GM18858 (cell line): ENCODE measurements around the gene LTF.

ENCODE experiments used
- ATAC-seq: cut with Tn5 transposase; IDR thresholded peaks from one replicate; pipeline ENCODE4 v1.9.1; 2021; ENCODE audit not compliant: unreplicated experiment

The LTF gene

DNA sequence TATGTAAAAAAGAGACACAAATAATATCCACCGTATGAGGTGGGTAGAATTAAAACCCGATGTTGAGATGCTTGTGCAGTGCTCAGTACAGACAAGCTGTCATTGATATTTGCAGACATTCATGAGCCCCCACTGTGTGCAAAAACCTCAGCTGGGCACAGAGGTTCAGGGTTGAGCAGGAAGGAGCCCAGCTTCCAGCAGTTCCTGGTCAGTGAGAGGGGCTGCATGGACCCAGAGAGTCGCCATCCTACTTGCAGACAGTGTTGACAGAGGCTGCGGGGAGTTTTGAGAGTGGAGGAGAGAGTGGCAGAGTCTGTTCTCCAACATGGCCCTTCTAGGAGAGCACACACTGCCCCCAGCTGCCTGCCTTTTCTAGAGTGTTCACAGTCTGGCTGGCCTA, 6.1 kb upstream of the LTF start:
- no peak for ATAC-seq

DNA sequence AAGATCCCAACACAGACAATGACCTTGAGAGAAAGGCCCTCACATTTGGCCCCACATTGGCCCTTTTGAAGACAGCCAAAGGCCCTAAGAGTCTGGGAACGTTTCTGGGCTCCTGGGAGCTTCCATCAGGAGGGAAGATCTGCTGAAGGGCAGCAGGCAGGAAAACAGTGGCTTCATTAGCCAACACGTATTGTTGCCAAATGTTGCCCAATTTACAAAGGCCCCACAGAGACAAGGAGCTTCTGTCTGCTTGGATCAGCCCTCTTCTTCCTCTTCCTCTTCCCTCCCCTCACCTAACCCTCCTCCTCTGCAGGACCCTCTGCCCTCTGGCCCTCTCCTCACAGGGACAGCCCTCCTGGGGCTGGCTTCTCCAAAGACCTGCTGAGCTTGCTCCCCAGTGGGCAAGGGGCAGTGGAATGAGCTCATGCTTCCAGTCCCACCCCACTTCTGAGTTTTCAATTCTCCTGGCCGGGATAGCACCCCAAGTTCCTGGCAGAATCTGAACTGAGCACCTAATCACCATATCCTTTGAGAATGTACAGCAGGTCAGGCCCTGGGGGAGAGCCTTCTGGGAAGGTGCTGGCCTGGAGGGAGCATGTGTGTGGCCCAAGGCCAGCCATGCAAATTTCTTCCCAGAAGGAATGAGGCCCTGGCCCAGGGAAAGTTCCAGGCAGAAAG, 5.1 kb upstream of the LTF start:
- ATAC-seq, result no peak

DNA sequence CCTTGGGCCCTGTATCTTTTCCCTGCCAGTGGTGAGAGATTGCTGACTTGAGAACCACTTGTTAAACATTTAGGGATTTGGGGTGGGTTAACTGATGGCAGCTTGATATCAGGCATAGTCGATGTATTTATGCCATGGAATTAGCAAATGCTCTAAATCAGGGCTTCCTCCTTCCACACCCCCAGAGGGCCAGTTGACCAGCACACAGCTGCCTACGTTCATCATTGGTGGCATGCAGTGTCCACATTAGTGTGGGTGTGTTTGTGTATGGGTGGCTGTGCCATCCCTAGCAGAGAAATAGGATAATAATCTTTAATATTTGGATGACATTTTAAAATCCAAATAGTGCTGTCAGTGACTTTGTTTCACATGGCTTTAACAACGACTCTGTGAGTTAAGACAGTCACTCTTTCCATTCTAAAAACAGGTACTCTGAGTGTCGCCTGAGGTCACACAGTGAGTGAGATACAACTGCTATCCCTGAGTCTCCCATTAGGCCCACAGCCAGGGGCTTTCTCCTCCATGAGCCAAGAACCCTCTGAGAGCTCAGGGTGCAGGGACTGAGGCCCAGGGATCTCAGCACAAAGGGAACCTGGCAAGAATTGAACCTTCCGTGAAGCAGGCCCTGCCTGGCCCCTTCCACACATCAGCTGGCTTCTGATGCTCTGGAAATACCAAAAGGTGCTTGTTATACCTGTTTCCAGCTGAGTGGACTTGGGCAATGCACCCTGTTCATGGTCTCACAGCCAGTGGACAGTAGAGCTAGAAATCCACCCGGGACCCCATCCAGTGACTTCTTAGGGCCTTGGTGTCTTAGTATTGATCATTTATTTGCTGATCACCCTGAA, 4.3 kb upstream of the LTF start:
- no peak for ATAC-seq

DNA sequence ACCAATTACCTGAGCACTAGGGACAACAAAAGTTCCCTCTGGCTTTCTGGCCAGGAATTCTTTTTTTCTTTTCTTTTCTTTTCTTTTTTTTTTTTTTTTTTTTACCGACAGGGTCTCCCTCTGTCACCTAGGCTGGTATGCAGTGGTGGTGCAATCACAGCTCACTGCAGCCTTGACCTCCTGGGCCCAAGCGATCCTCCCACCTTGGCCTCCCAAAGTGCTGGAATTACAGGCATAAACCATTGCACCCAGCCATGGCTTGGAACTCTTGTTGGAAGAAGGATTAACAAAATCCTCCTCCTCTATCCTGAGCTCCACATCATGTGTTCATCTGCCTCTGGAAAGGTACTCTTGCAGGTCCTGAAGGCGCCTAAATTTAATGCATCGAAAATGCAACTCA, 2.9 kb upstream of the LTF start:
- ATAC-seq, result no peak

DNA sequence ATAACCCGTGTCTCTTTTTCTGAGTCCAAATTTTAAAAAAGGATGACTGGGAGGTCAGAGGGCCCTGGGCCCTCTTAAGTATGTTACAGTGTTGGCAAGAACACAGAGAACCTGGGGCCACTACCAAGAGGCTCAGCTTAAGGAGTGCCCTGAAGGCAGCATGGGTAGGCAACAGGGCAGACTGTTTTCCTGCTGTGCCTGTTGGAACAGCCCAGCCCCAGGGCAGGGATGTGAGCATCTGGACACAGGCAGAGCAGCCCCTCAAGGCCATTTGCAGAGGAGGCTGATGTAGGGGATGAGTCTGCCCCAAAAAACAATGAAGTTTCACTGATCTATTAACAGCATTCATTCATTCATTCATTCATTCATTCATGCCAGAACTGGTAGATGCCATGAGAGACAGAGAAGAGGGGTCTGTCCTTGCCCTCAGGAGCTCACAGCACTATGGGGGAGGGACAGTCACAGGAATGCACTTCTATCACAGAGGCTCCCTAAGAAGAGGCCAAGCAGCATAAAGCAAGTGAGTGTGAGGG, 2.2 kb upstream of the LTF start:
- no peak for ATAC-seq

DNA sequence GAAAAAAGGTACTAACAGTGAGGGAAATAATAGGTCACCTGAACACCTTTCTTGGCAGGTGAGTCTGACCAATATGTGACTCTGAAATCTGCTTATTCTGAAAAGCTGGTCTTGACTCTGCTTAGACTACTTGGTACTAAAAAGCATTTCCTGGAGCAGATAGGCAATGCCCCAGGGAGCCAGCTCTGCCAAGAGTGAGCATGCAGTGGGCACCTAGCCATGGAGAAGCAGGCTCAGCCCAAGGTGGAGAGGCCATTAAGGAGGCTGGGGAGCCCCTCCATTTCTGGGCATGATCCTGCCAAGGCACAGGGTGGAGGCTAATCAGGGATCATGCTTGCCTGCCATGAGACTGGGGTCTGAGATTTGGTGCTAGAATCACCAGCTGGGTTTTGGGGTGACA, 1.6 kb upstream of the LTF start:
- ATAC-seq, result no peak

DNA sequence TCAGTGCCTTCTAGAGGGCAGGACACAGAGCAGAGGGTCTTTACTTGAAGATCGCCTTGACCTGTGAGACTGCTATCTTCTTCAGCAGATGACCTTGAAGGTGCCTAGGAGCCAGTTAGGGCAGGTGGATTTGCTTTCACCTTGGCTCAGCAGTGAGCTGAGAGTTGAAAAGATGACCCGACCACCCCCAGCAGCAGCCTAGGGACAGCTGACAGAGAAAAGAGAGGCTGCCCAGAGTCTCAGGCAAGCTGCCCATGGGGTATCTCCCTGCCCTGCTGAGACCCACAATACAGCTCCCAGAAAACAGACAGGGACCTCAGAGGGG, 453 bp upstream of the LTF start:
- ATAC-seq, result no peak

DNA sequence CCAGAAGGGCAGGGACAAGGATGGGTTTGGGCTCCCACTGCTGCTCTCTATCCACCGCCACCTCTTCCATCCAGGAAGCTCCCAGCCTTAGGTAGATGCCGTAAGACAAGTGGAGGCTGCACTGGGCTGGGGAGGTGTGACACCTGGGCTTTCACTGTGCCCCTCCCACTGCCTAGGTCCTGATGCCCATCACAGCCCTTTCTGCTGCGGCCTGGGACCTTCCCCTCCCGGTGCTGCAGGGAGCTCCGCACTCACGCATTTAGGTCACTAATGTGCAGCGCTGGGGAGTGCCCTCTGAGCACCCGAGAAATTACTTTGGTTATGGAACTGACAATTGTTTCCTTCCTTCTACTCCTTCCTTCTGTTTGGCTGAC, 850 bp downstream of the LTF start:
- ATAC-seq, result no peak

DNA sequence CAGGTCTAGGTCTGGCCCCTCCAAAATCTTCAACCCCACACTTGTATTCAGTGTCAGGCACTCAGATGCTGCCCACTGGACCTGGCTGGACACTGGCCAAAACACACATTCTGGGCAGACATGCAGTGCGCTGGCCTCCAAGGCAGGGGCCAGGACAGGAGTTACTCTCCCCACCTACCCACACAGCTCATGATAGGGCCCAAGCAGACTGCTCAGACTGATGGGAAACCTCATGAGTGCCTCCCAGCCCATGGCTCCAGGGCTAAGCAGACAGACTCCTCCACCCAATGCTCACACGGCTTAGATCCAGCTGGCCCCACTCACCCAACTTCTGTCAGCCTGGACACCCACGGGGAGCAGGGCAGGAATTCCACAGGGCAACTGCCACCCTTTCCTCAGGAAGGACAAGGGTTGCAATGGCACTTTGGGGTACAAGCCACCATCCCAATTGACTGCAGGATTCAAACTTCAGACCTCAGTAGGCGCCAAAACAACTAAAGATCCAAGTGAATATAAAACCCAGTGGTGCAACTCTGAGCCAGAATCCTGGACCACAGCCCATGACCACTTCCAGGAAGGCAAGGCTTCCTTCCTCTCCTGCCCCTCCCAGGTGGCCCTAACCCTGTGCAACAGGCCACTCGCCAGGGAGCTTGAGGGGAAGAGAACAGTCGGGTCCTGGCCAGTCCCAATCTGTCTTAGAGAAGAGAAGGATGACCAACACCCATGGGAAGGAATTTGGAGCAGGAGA, 1.4 kb downstream of the LTF start:
- no peak for ATAC-seq

DNA sequence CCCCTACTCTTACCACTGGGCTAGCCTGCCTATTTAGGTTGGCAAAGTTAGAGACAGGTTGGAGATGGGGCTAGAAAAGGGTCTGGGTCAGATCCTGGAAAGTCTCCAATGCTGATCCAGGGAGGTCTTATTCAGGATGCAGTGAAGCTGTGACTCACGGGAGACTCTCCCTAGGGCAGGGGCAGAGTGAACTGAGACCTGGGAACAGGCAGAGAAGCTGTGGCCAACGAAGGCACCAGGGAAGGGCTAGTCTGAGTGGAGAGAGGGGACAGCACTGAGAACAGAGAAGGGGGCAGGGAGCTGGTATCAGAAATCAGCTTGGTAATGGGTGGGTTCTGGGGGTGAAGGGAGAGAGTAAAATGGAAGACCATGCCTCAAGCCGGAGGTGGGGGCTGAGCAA, 2.2 kb downstream of the LTF start:
- no peak for ATAC-seq

DNA sequence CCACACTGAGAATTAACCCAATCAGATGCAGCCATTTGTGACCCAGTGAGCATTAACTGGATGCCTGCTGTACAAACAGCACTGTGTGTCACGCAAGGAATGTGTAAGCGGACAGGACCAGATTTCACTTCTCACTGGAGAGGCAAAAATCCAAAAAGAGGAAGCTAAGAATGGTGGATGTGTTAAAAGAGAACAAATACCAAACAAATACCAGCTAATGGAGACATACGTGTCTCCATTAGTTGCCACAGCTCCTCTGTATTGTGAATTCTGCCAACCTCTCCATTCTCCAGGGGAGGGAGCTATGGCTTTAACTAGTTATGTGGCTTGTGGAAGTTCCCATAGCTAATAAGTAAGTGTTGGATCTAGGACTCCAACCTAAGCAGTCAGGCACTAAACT, 2.6 kb downstream of the LTF start:
- ATAC-seq, result no peak

DNA sequence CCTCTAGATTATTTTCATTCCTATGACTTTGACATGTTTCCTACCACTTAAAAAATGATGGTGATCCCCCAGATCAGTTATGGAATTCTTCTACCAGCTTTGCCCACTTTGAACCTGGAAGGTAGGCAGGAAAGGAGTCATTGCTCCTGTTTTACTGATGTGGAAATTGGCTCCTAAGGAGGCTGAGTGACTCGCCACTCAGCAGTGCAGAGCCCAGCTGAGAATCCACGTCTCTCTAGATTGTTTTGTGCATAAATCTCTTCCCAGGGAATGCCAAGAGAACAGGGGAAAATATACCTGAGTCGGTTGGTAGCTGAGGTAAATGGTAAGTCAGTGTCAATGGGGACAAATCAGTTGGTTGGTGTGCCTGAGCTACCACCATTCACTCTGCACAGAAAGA, 4.7 kb downstream of the LTF start:
- ATAC-seq, result no peak

DNA sequence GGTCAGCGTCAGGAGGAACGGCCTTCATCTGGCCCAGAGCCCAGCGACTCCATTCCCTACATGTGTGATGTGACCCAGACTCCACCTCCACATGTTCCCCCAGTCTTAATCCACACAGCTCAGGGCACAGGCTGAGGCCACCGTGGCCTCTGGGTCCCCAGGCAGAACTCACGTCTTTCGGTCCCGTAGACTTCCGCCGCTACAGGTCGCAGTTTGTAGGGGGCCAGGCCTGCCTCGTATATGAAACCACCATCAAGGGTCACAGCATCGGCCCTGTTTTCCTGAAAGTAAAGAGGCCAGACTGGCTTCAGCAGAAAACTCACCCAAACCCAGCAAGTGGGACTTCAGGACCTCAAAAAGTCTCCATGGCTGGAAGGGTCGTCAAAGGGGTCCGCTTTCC, 8.6 kb downstream of the LTF start:
- ATAC-seq, result no peak

DNA sequence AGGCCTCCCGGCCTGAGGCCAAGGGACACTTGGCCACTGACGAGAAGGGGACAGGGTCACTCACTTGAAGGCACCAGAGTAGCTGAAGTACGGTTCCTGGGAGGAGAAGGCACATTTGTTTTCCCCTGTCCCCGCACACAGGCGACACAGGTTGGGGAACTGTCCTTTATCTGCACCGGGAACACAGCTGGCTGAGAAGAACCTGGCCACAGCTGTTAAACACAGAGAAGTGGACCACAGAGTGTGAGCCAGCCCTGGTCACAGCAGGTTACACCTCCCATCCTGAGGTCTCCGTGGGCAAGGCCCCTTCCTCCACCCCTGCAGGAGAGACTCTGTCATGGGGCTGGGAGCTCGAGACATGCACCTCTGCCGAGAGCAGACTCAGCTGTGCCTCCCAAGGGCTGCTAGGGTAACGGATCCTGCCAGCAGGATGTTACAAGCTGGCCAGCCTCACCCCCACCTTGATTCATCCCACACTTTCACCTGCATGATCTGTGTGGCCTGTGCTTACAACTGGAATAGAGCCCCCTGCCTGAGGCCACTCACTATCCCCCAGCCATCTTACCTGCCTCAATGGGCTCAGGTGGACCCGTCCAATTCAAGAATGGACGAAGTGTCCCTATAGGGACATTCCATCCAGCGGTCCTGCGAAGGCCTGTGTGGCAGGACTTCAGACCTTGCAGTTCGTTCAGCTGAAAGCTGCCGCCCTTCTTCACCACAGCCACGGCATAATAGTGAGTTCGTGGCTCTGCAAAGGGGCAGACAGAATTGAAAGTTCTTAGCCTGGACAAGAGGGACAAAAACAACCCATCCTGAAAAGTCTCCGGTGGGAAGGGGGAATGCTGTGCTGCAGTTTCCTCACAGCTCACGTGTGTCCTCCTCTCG, 9.2 kb downstream of the LTF start:
- ATAC-seq, result no peak

DNA sequence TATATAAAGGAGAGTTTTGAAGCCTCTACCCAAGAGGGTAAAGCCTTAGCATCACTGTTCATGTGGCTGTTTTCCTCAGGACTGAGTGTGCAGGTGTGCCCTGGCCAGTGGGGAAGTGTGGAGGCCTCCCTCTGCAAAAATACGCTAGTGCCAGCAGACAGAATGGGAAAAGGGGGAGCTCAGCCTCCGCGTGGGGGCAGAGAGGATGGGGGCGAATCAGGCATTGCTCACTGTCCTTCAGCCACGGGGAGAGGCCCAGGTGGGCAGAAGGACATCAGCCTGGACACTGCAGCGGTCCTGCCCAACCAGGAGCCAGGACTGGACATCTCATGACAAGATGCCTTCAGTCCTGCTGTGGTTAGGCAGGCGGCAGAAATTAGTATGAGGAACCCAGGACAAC, 10.1 kb downstream of the LTF start:
- no peak for ATAC-seq

DNA sequence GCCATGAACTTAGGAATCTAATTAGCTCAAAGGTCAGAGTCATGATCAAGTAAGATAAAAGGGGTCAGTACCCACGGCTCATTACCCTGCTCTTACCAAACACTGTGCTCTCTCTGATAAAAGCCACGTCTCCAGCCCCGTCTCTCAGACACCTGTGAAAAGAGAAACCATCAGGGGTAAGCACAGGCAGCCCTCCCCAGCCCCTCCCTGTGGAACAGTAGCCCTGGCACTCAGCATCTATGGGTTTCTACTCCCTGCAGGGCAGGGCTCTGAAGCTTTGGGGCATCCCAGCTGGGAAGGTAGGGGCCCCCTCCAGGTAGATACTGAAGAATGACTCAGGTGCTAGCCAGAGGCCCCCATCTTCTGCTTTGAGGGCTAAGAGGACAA, 10.5 kb downstream of the LTF start:
- no peak for ATAC-seq

DNA sequence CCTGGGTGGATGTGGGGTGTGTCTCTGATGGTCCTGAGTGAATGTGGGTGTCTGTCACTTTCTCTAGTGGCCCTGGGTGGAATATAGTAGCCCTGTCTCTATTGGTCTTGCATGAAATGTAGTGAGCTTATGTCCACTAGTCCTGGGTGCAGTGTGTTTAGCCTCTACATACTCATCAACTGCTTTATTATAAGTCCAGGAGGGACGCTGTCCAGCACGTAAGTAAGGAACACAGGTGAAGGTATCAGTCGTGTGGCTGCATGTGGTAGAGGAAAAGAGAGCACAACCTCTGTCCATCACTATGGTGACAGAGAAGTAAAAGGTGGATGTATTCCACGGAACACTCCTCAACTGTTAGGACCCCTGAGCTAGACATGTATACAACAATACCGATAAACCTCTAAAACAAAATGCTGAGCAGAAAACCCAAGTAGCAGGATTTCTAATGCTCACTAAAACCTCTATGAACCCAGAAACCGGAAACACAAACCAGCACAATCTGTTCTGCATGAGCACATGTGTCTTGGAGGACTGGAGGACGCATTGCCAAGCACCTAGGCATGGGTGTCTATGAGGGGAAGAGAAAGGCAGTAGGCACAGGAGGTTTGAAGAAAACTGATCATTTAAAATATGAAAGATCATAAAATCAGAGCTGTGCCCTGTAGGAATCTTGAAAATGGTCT, 11.0 kb downstream of the LTF start:
- ATAC-seq, result no peak

DNA sequence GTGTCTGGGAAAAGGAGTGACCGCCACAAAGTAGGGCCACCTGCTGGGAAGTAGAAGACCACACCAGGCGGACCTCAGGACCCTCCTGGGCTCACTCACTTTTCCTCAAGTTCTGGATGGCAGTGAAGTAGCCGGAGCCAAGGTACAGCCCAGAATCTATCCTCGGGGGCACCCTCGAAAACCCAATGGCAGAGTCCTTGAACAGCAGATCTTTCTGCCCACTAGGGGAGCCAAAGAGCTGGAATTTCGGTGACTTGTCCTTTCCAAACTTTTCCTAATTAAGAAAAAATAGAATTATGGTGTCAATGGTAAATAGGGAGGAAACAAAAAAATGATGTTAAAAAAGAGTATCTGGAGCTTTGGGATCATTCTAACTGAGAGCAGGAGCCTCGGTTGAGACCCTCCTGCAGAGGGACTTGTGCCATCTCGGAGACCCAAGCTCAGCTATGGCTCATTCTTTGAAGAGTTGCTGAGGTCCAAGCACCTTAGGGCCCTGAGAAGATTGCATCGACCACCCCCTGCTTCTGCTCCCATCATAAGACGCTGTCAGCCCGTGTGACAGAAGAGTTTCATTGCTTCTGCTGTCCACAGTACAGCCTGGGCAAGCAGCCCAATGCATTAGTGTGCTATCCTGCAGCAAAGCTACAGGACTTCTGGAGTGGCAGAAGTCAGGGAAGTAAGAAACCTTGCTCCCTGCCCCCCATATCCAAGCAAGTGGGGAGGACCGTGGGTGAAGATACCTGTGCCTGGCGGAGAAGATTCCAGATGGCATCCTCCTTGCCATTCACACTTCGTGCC, 14.8 kb downstream of the LTF start:
- ATAC-seq, result no peak

DNA sequence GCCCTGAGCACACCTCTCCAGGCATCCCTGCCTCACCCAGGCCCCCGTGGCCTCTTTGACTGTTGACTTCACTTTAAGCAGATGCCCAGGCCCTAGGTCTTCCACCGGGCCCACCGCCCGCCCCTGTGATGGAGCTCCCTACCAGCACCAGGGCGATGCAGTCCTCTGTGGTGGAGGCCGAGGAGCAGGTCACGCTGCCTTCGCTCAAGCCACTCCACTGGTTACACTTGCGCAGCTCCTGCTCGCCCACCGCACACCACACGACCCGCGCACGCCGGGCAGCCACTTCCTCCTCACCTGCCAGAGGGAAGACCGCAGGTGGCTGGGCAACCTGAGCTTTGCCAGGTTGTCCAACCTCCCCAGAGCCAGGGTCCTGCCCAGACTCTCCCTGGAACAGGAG, 16.0 kb downstream of the LTF start:
- ATAC-seq, result no peak
